OCI-LY1 (cell line): ENCODE data around the gene S100A11.

ENCODE experiments used
- H2AFZ ChIP-seq: fragments of 200-600 bp; sonication (generic), shearing (Covaris generic); 2 replicates; pipeline ENCODE4 v1.6.0; 2014; ENCODE audit warnings: antibody characterized with exemption, mild to moderate bottlenecking, low read length
- H3F3A ChIP-seq: fragments of 200-600 bp; sonication (generic), shearing (Covaris generic); 2 replicates; pipeline ENCODE4 v1.6.0; 2014; ENCODE audit warnings: mild to moderate bottlenecking, antibody characterized with exemption, low read length, moderate library complexity; ENCODE audit not compliant: insufficient read depth
- H3K27ac ChIP-seq: fragments of 200-600 bp; sonication (generic); 2 replicates; pipeline ENCODE4 v1.5.1; 2014; ENCODE audit warnings: low read length, mixed run types, mild to moderate bottlenecking, low read depth; ENCODE audit not compliant: poor library complexity, severe bottlenecking
- H3K27me3 ChIP-seq: fragments of 200-600 bp; sonication (generic); 2 replicates; pipeline ENCODE4 v1.6.0; 2014; ENCODE audit warnings: antibody characterized with exemption, mild to moderate bottlenecking, low read length, moderate library complexity; ENCODE audit not compliant: insufficient read depth
- H3K36me3 ChIP-seq: fragments of 200-600 bp; sonication (generic); 2 replicates; pipeline ENCODE4 v1.6.1; 2014; ENCODE audit warnings: mild to moderate bottlenecking, antibody characterized with exemption, low read length, moderate library complexity, mixed read lengths; ENCODE audit not compliant: insufficient read depth
- H3K4me1 ChIP-seq: fragments of 200-600 bp; sonication (generic); 2 replicates; pipeline ENCODE4 v1.5.1; 2014; ENCODE audit warnings: mild to moderate bottlenecking, low read length, moderate library complexity; ENCODE audit not compliant: insufficient read depth, severe bottlenecking
- H3K4me2 ChIP-seq: fragments of 200-600 bp; sonication (generic), shearing (Covaris generic); 2 replicates; pipeline ENCODE4 v1.6.1; 2014; ENCODE audit warnings: low read length
- H3K4me3 ChIP-seq: fragments of 200-600 bp; sonication (generic); 2 replicates; pipeline ENCODE4 v1.5.1; 2014; ENCODE audit warnings: low read length, low read depth, mild to moderate bottlenecking, mixed read lengths; ENCODE audit not compliant: poor library complexity, severe bottlenecking
- H3K79me2 ChIP-seq: fragments of 200-600 bp; shearing (Covaris generic); 2 replicates; pipeline ENCODE4 v1.6.1; 2016; ENCODE audit warnings: mixed run types, low read length, mixed read lengths; ENCODE audit not compliant: insufficient read depth
- H3K9ac ChIP-seq: fragments of 200-600 bp; sonication (generic), shearing (Covaris generic); 2 replicates; pipeline ENCODE4 v1.6.1; 2014; ENCODE audit warnings: mild to moderate bottlenecking, low read length, mixed read lengths
- H3K9me2 ChIP-seq: fragments of 200-600 bp; sonication (generic), shearing (Covaris generic); 2 replicates; pipeline ENCODE4 v1.6.1; 2014; ENCODE audit warnings: low read depth, mild to moderate bottlenecking, low read length, mixed read lengths
- H3K9me3 ChIP-seq: fragments of 200-600 bp; shearing (Covaris generic); 2 replicates; pipeline ENCODE4 v1.6.1; 2014; ENCODE audit warnings: low read length, mixed read lengths
- H4K20me1 ChIP-seq: fragments of 200-600 bp; sonication (generic), shearing (Covaris generic); 2 replicates; pipeline ENCODE4 v1.6.0; 2016; ENCODE audit warnings: mild to moderate bottlenecking, low read length; ENCODE audit not compliant: insufficient read depth
- EZH2 ChIP-seq: fragments of 200-600 bp; sonication (generic), shearing (Covaris generic); IDR thresholded peaks from 2 replicates; pipeline ENCODE4 v1.8.0; 2017; ENCODE audit warnings: borderline replicate concordance, mixed run types, mild to moderate bottlenecking, antibody characterized with exemption, low read length, moderate library complexity, mixed read lengths
- TF ChIP-seq, protein P1 (sequence below): fragments of 200-600 bp; sonication (generic), shearing (Covaris generic); IDR thresholded peaks from 2 replicates; pipeline ENCODE4 v1.5.1; 2017; ENCODE audit warnings: mild to moderate bottlenecking, antibody characterized with exemption, low read length, moderate library complexity, mixed read lengths

S100A11 gene

DNA sequence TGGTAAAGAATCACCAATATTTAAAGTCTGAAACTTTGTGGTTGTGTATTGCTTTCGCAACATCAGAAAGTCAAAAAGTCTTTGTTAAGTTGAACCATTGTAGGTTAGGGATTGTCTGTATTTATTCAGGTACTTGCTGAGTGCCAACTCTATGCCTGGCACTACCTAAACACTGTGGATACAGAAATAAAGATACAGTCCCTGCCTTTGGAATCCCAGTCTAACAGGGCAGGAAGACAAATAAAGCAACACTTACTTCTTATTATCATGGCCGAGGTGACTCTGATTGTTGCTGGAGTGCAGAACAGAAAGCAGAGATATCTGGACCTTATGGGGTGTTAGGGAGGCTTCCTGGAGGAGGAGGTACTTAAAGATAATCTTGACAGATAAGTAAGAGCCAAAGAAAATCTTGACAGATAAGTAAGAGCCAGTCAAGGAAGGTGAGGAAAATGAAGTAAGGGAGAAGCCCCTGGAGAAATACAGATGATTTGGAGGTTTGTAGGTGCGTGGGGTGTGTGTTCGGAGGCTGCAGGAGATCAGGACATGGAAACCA lies 31.4 kb downstream of the S100A11 start:
- H3K9me3 ChIP-seq: no peaks in the 10 kb centered on the region
- no peaks in the 10 kb centered on the region for H3F3A ChIP-seq
- no peaks in the 10 kb centered on the region for H3K36me3 ChIP-seq
- no peak overlapping the region for H3K4me2 ChIP-seq
- H3K9me2 ChIP-seq: no peaks in the 10 kb centered on the region
- no peaks in the 10 kb centered on the region for H4K20me1 ChIP-seq
- H3K27me3 ChIP-seq: no peaks in the 10 kb centered on the region; the same call in 1 of the 2 replicates
- H3K9ac ChIP-seq: no peak overlapping the region
- no peak overlapping the region for H3K4me3 ChIP-seq
- H3K27ac ChIP-seq: no peak overlapping the region
- TF ChIP-seq, protein P1, sequence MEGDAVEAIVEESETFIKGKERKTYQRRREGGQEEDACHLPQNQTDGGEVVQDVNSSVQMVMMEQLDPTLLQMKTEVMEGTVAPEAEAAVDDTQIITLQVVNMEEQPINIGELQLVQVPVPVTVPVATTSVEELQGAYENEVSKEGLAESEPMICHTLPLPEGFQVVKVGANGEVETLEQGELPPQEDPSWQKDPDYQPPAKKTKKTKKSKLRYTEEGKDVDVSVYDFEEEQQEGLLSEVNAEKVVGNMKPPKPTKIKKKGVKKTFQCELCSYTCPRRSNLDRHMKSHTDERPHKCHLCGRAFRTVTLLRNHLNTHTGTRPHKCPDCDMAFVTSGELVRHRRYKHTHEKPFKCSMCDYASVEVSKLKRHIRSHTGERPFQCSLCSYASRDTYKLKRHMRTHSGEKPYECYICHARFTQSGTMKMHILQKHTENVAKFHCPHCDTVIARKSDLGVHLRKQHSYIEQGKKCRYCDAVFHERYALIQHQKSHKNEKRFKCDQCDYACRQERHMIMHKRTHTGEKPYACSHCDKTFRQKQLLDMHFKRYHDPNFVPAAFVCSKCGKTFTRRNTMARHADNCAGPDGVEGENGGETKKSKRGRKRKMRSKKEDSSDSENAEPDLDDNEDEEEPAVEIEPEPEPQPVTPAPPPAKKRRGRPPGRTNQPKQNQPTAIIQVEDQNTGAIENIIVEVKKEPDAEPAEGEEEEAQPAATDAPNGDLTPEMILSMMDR: no peak
- no peak for TF ChIP-seq EZH2
- no peaks in the 10 kb centered on the region for H3K79me2 ChIP-seq
- no peak overlapping the region for H2AFZ ChIP-seq
- no peaks in the 10 kb centered on the region for H3K4me1 ChIP-seq

DNA sequence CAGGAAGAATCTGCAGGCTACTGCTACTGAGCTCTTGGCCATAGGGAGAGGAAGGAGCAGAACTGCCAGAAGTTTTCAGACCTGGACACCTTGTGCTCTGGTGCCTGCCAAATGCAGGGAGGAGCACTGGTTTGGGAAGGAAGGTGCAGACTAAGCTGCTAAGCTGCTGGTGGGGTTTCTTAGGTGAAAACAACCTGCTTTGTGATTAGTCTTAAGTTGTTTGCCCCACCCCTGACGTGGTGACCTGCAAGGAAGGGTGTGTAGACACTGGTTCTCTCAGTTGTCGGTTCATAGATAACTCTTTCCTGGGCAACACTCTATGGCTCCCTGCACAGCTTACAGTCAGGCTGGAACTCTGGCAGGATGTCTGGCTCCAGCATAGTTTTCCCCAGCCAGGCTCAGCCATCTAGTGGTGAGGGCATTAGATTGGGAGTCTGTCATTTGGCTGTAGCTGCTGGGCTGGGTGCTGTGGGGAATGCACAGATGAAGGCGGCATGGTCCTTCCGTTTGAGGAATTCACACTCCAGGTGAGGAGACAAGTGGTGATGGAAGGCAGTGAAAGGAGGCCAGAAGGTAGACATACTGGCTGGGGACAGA lies 32.9 kb downstream of the S100A11 start:
- H3K27ac ChIP-seq: no peak overlapping the region
- H3K36me3 ChIP-seq: no peaks in the 10 kb centered on the region
- H4K20me1 ChIP-seq: no peaks in the 10 kb centered on the region
- H3K9me2 ChIP-seq: no peaks in the 10 kb centered on the region
- TF ChIP-seq, protein P1: no peak
- no peak for TF ChIP-seq EZH2
- no peak overlapping the region for H2AFZ ChIP-seq
- no peak overlapping the region for H3K9ac ChIP-seq
- H3F3A ChIP-seq: no peaks in the 10 kb centered on the region
- no peaks in the 10 kb centered on the region for H3K9me3 ChIP-seq
- H3K79me2 ChIP-seq: no peaks in the 10 kb centered on the region
- no peak overlapping the region for H3K4me2 ChIP-seq
- H3K4me3 ChIP-seq: no peak overlapping the region
- no peaks in the 10 kb centered on the region; the same call in 1 of the 2 replicates for H3K27me3 ChIP-seq
- no peaks in the 10 kb centered on the region for H3K4me1 ChIP-seq

DNA sequence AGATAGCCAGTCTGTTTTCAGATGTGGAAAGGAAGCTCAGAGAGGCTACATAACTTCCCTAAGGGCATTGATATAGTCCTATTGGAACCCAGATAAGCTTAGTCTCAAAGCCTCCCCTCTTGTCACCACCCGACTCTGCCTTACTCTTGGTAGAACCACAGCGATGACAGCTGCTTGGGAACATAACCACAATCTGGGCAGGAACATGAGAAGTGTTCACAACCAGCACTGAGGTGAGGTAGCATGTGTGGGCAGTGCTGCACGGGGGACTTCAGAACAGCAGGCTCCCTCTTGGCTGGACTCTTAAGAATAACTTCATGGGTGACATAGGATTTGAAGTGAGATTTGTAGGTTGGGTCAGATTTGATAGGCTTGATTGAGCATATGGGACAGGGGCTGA lies 33.8 kb downstream of the S100A11 start:
- H3K27ac ChIP-seq: no peak overlapping the region

More for the DNA sequence above, 33.8 kb downstream of the S100A11 start:
- no peaks in the 10 kb centered on the region for H3K9me3 ChIP-seq
- no peaks in the 10 kb centered on the region for H4K20me1 ChIP-seq
- H3K4me3 ChIP-seq: no peak overlapping the region
- no peaks in the 10 kb centered on the region for H3K9me2 ChIP-seq
- H3F3A ChIP-seq: no peaks in the 10 kb centered on the region
- H3K9ac ChIP-seq: no peak overlapping the region
- TF ChIP-seq, protein P1: no peak
- TF ChIP-seq EZH2: no peak
- no peak overlapping the region for H3K4me2 ChIP-seq
- H3K79me2 ChIP-seq: no peaks in the 10 kb centered on the region
- H3K27me3 ChIP-seq: no peaks in the 10 kb centered on the region; the same call in 1 of the 2 replicates
- H2AFZ ChIP-seq: no peak overlapping the region
- no peaks in the 10 kb centered on the region for H3K36me3 ChIP-seq
- no peaks in the 10 kb centered on the region for H3K4me1 ChIP-seq
